Dedifferentiated amniotic fluid mesenchymal stem cell (primary cell): Measurements from ENCODE around the gene EGF.
A peak's percentile ranks its signal among the peaks of the same experiment; 100 is the strongest.
"Not testable (repeated sequence)": the region's sequence is repeated elsewhere in the genome, so short reads cannot be mapped to it uniquely, and the experiment has no call there.

Experiments
- DNase-seq: peaks from one replicate; pipeline ENCODE4 v3.0.0-alpha.2; 2016; ENCODE audit errors: extremely low spot score

The EGF gene

GRCh38 chr4:109912706-109913595 lies at the start of gene EGF:
Gene EGF, plus strand, starts transcription at chr4:109912883. Its CDS starts 453 bp downstream, at chr4:109913336.
- no peak for DNase-seq

- DNase-seq, result no peak
Measured at GRCh38 chr4:109864134-109864533, 48.5 kb upstream of the EGF start.

- no peak for DNase-seq
Measured at GRCh38 chr4:109870061-109870460, 42.6 kb upstream of the EGF start.

- no peak for DNase-seq
Measured at GRCh38 chr4:109872065-109872464, 40.6 kb upstream of the EGF start.

- no peak for DNase-seq
Measured at GRCh38 chr4:109872950-109873656, 39.6 kb upstream of the EGF start.

- peak; percentile 51 for DNase-seq
Measured at GRCh38 chr4:109873791-109874514, 38.7 kb upstream of the EGF start.

GRCh38 chr4:109875106-109875505 lies 37.6 kb upstream of the EGF start:
- no peak for DNase-seq

- not testable (repeated sequence) for DNase-seq
Measured at GRCh38 chr4:109875553-109875952, 37.1 kb upstream of the EGF start.

GRCh38 chr4:109876634-109877265 lies 35.9 kb upstream of the EGF start:
- DNase-seq, result no peak

- no peak for DNase-seq
Measured at GRCh38 chr4:109877400-109877799, 35.3 kb upstream of the EGF start.

GRCh38 chr4:109878355-109878754 lies 34.3 kb upstream of the EGF start:
- DNase-seq, result no peak

GRCh38 chr4:109879081-109879480 lies 33.6 kb upstream of the EGF start:
- no peak for DNase-seq

- DNase-seq, result no peak
Measured at GRCh38 chr4:109879636-109880314, 32.9 kb upstream of the EGF start.

GRCh38 chr4:109886303-109886702 lies 26.4 kb upstream of the EGF start:
- DNase-seq, result no peak

- no peak for DNase-seq
Measured at GRCh38 chr4:109887071-109887470, 25.6 kb upstream of the EGF start.

GRCh38 chr4:109890076-109890475 lies 22.6 kb upstream of the EGF start:
- no peak for DNase-seq

- no peak for DNase-seq
Measured at GRCh38 chr4:109902559-109903251, 10.0 kb upstream of the EGF start.

- DNase-seq, result no peak
Measured at GRCh38 chr4:109908731-109909130, 4.0 kb upstream of the EGF start.

- no peak for DNase-seq
Measured at GRCh38 chr4:109910256-109910655, 2.4 kb upstream of the EGF start.

GRCh38 chr4:109913596-109914241 lies 1.0 kb downstream of the EGF start:
- DNase-seq, result no peak
